Fibroblast of the aortic adventitia (primary cell): Measurements from ENCODE around the gene ARVCF. TPM values are rescaled to one million over a fixed set of nuclear protein-coding genes. Genes with fewer than 3 reads are reported as not detected.
A peak's percentile ranks its signal among the peaks of the same experiment; 100 is the strongest.

Source experiments
- DNase-seq: peaks from one replicate; pipeline ENCODE4 v3.0.0-alpha.2; 2010; ENCODE audit warnings: low read depth
- H3K4me3 ChIP-seq: 2 replicates; pipeline ENCODE4 v1.5.1; 2011; ENCODE audit warnings: low read depth, mild to moderate bottlenecking, control low read depth, low read length, moderate library complexity
- total RNA-seq: library from RNA; depleted of rRNA; stranded (reverse); fragments of >200 nt; gene quantifications from 2 replicates; pipeline ENCODE4 v1.2.3, GENCODE V29; 2012; ENCODE audit warnings: low replicate concordance
- TF ChIP-seq, protein P1 (sequence below): IDR thresholded peaks from 2 replicates; pipeline ENCODE4 v1.5.1; 2011; ENCODE audit warnings: mild to moderate bottlenecking, low read length, control low read depth, inconsistent platforms; ENCODE audit not compliant: insufficient read depth

Gene ARVCF
- total RNA-seq, 1 donor: 12.9 TPM

DNA sequence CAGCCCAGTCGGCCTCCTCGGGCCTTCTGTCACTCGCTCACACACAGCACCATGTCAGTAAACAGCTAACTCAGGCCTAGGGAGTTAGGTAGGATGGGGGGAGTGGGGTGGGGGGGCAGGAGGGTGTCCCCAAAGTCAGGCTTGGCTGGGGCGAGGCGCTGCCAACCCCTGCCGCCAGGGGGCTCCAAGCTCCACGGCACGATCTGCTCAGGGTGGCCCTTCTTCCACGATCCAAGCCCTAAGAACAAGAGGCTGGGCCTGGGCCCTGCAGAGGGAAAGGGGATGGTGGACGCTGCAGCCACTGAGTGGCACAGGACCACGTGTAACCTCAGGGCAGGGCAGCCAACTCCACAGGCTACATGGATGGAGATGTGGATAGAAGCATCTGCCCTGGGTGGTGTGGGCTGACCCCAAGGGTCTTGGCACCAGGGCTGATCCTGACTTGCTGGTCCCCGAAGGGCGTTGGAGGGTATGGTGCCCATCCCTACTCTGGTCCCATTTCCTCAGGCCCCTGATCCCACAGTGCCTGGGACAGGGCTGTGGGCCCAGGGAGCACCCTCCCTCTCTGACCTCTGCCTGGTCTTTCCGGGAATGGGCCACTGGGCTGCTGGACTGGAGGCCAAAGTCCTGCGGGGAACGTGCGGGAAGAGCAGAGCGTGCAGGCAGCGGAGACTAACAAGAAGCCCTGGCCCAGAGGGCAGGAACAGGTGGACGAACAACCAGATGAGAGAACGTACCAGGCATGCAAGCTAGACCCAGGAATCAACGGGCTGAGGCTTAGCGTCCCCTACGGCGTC, 45.9 kb downstream of the ARVCF start:
- H3K4me3 ChIP-seq: no peak overlapping the region
- TF ChIP-seq, protein P1, sequence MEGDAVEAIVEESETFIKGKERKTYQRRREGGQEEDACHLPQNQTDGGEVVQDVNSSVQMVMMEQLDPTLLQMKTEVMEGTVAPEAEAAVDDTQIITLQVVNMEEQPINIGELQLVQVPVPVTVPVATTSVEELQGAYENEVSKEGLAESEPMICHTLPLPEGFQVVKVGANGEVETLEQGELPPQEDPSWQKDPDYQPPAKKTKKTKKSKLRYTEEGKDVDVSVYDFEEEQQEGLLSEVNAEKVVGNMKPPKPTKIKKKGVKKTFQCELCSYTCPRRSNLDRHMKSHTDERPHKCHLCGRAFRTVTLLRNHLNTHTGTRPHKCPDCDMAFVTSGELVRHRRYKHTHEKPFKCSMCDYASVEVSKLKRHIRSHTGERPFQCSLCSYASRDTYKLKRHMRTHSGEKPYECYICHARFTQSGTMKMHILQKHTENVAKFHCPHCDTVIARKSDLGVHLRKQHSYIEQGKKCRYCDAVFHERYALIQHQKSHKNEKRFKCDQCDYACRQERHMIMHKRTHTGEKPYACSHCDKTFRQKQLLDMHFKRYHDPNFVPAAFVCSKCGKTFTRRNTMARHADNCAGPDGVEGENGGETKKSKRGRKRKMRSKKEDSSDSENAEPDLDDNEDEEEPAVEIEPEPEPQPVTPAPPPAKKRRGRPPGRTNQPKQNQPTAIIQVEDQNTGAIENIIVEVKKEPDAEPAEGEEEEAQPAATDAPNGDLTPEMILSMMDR: peak; percentile 94
- DNase-seq: peak; percentile 62

DNA sequence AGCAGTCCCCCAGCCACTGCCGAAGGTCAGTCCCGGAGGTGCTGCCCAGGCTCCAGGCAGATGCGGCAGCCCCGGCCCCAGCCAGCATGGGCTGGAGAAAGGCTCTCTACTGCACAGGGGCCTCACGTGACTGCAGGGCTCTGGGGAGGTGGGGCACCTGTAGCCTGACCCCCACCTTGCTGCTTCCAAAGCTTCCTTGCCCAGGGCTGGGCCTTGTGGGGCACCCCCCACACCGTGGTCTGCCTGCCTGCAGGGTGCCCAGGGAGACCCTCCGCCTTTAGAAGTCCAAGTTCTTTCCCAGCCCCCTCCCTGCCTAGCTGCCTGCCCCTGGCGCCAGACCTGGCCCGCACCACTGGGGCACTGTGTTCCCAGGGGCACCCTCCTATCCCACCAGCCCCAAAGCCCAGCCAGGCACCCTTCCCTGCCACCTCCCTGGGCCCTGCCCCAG, 46.6 kb downstream of the ARVCF start:
- no peak for DNase-seq
- H3K4me3 ChIP-seq: no peak overlapping the region
- TF ChIP-seq, protein P1: no peak

DNA sequence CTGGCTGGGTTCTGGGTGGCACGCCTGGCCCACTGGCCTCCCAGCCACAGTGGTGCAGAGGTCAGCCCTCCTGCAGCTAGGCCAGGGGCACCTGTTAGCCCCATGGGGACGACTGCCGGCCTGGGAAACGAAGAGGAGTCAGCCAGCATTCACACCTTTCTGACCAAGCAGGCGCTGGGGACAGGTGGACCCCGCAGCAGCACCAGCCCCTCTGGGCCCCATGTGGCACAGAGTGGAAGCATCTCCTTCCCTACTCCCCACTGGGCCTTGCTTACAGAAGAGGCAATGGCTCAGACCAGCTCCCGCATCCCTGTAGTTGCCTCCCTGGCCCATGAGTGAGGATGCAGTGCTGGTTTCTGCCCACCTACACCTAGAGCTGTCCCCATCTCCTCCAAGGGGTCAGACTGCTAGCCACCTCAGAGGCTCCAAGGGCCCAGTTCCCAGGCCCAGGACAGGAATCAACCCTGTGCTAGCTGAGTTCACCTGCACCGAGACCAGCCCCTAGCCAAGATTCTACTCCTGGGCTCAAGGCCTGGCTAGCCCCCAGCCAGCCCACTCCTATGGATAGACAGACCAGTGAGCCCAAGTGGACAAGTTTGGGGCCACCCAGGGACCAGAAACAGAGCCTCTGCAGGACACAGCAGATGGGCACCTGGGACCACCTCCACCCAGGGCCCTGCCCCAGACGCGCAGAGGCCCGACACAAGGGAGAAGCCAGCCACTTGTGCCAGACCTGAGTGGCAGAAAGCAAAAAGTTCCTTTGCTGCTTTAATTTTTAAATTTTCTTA, 47.3 kb downstream of the ARVCF start:
- TF ChIP-seq, protein P1: no peak
- no peak for DNase-seq
- no peak overlapping the region for H3K4me3 ChIP-seq

DNA sequence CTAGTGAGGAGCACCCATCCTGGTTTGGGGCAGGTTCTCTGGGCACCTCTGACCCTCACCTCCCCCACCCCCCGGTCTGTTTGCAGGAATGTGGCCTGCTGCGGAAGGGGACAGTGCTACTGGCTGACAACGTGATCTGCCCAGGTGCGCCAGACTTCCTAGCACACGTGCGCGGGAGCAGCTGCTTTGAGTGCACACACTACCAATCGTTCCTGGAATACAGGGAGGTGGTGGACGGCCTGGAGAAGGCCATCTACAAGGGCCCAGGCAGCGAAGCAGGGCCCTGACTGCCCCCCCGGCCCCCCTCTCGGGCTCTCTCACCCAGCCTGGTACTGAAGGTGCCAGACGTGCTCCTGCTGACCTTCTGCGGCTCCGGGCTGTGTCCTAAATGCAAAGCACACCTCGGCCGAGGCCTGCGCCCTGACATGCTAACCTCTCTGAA, 48.2 kb downstream of the ARVCF start:
- no peak for DNase-seq
- no peak overlapping the region for H3K4me3 ChIP-seq
- TF ChIP-seq, protein P1: no peak

DNA sequence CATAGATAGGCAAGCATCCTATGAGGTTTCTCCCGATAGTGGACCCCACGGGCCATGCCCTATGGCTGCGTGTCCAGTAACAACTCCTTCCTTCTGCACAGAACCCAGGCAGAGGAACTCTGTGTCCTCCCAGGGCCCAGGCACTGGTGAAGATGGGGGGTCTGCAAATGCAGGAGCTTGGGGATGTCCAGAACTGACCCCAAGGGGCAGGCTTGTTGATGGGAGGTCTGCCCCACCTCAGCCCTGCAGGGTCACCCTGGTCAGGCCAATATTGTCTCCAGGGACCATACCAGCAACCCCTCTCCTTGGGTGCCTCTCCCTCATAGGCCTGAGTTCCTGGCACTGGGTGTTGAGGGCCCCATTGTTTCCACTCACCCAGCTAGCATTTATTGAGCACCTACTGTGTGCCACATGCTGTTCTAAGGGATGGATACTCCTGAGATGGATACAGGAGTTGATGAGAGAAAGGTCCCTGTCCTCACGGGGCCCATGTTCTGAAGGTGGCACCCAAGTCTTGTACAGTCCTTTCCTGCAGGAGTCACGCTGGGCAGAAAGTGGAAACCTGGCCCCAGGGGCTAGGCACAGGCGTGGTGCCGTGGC, 48.7 kb downstream of the ARVCF start:
- TF ChIP-seq, protein P1: no peak
- no peak for DNase-seq
- no peak overlapping the region for H3K4me3 ChIP-seq

DNA sequence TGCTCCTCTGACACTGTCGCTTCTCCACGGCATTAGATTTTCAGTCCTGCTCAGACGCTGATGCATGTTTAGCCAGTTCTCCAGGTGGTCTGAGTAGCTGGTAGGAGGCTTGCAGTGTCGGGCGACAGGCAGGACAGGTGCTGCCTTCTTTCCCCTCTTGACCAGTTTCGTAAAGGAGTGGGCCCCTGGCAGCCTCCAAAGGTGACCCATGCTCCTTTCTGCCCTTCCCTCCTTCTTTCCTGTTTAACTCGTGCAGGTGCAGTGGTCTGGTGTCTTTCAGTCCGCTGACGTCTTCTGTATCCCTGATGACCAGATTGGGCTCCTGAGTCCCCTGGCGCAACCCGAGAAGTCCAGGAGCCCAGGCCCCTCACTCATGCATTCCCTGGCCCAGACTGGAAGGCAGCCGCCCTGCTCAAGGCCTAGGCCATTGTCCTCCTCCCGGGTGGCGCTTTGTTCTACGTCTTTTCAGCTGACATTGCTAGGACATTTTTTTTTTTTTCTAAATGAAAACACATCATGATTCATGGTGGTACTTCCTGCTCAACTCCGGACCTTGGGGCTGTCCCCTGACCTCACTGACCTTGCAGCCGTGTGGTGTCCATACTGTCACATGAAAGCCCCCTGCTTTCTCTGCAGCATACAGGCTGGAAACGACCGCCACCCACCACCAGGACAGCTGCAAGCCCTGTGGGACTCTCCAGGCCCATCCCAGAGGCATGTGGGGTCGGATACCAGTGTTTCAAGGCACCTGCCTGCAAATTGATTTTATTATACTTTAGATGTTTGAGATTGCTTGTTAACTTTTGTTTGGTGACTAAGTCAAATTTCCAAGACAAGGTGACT, 49.5 kb downstream of the ARVCF start:
- DNase-seq: no peak
- TF ChIP-seq, protein P1: no peak

More for the DNA sequence above, 49.5 kb downstream of the ARVCF start:
- H3K4me3 ChIP-seq: no peak overlapping the region
